WTC11 (cell line): ENCODE data around the gene GPC2.
"Not testable (repeated sequence)": the region's sequence is repeated elsewhere in the genome, so short reads cannot be mapped to it uniquely, and the experiment has no call there.

Experiments used
- ATF3 ChIP-seq: sonication (generic); formaldehyde crosslinking; conservative IDR thresholded peaks from 2 replicates; pipeline ENCODE4 v1.8.1; 2022; ENCODE audit warnings: mild to moderate bottlenecking, missing genetic modification reagents
- CREB1 ChIP-seq: sonication (generic); formaldehyde crosslinking; IDR thresholded peaks from 2 replicates; pipeline ENCODE4 v1.8.0; 2023; ENCODE audit warnings: mild to moderate bottlenecking, missing genetic modification reagents
- NFYB ChIP-seq: sonication (generic); formaldehyde crosslinking; conservative IDR thresholded peaks from 2 replicates; pipeline ENCODE4 v1.8.0; 2022; ENCODE audit warnings: low read depth, missing genetic modification reagents
- NR1H2 ChIP-seq: sonication (generic); formaldehyde crosslinking; IDR thresholded peaks from 2 replicates; pipeline ENCODE4 v1.9.0; 2021; ENCODE audit warnings: mild to moderate bottlenecking, moderate library complexity, missing genetic modification reagents
- RELA ChIP-seq: sonication (generic); formaldehyde crosslinking; IDR thresholded peaks from 2 replicates; pipeline ENCODE4 v1.8.1; 2022; ENCODE audit warnings: missing genetic modification reagents, mild to moderate bottlenecking, borderline replicate concordance
- SP1 ChIP-seq: sonication (generic); formaldehyde crosslinking; conservative IDR thresholded peaks from 2 replicates; pipeline ENCODE4 v1.8.1; 2022; ENCODE audit warnings: missing genetic modification reagents
- TEAD4 ChIP-seq: sonication (generic); formaldehyde crosslinking; IDR thresholded peaks from 2 replicates; pipeline ENCODE4 v1.8.0; 2022; ENCODE audit warnings: mild to moderate bottlenecking, missing genetic modification reagents
- ZSCAN18 ChIP-seq: fragments of 250-450 bp; sonication (Bioruptor Pico); IDR thresholded peaks from 2 replicates; pipeline ENCODE4 v2.1.2; 2022; ENCODE audit warnings: mild to moderate bottlenecking, moderate library complexity
- TF ChIP-seq, protein P1 (sequence below): fragments of 200-600 bp; IDR thresholded peaks from 2 replicates; pipeline ENCODE4 v1.8.0; 2022; ENCODE audit warnings: antibody characterized with exemption
- TF ChIP-seq, protein P2 (sequence below): sonication (generic); formaldehyde crosslinking; IDR thresholded peaks from 2 replicates; pipeline ENCODE4 v1.8.1; 2022; ENCODE audit warnings: mild to moderate bottlenecking, moderate library complexity, missing genetic modification reagents
- TF ChIP-seq, protein P3 (sequence below): sonication (generic); formaldehyde crosslinking; IDR thresholded peaks from 2 replicates; pipeline ENCODE4 v1.8.1; 2023; ENCODE audit warnings: mild to moderate bottlenecking, moderate library complexity, missing genetic modification reagents

DNA sequence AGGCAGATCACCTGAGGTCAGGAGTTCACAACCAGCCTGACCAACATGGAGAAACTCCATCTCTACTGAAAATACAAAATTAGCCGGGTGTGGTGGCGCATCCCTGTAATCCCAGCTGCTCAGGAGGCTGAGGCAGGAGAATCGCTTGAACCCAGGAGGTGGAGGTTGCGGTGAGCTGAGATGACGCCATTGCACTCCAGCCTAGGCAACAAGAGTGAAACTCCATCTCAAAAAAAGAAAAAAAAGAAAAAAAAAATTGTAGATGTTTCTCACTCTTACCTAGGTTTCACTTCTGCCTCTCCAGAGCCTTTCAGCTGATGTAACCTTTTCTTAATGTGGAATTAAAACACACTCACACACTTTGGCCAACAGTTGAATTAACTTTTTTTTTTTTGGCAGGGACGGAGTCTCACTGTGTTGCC is 18.7 kb upstream of the GPC2 start:
- TF ChIP-seq, protein P1, sequence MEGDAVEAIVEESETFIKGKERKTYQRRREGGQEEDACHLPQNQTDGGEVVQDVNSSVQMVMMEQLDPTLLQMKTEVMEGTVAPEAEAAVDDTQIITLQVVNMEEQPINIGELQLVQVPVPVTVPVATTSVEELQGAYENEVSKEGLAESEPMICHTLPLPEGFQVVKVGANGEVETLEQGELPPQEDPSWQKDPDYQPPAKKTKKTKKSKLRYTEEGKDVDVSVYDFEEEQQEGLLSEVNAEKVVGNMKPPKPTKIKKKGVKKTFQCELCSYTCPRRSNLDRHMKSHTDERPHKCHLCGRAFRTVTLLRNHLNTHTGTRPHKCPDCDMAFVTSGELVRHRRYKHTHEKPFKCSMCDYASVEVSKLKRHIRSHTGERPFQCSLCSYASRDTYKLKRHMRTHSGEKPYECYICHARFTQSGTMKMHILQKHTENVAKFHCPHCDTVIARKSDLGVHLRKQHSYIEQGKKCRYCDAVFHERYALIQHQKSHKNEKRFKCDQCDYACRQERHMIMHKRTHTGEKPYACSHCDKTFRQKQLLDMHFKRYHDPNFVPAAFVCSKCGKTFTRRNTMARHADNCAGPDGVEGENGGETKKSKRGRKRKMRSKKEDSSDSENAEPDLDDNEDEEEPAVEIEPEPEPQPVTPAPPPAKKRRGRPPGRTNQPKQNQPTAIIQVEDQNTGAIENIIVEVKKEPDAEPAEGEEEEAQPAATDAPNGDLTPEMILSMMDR = not testable (repeated sequence)
- TF ChIP-seq RELA (CRISPR knock-in tag); ZSCAN18 (CRISPR knock-in tag); TEAD4 (CRISPR knock-in tag); NR1H2; NFYB (CRISPR knock-in tag); ATF3 (CRISPR knock-in tag); CREB1; SP1: not testable (repeated sequence)
- TF ChIP-seq, protein P2, sequence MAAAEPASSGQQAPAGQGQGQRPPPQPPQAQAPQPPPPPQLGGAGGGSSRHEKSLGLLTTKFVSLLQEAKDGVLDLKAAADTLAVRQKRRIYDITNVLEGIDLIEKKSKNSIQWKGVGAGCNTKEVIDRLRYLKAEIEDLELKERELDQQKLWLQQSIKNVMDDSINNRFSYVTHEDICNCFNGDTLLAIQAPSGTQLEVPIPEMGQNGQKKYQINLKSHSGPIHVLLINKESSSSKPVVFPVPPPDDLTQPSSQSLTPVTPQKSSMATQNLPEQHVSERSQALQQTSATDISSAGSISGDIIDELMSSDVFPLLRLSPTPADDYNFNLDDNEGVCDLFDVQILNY (CRISPR knock-in tag) = not testable (repeated sequence)
- TF ChIP-seq, protein P3, sequence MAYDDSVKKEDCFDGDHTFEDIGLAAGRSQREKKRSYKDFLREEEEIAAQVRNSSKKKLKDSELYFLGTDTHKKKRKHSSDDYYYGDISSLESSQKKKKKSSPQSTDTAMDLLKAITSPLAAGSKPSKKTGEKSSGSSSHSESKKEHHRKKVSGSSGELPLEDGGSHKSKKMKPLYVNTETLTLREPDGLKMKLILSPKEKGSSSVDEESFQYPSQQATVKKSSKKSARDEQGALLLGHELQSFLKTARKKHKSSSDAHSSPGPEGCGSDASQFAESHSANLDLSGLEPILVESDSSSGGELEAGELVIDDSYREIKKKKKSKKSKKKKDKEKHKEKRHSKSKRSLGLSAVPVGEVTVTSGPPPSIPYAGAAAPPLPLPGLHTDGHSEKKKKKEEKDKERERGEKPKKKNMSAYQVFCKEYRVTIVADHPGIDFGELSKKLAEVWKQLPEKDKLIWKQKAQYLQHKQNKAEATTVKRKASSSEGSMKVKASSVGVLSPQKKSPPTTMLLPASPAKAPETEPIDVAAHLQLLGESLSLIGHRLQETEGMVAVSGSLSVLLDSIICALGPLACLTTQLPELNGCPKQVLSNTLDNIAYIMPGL = not testable (repeated sequence)
